SK-N-MC (cell line): Measurements from ENCODE around the gene MS4A6E.

ENCODE experiments used
- EZH2 ChIP-seq: fragments of 200-600 bp; sonication (generic); IDR thresholded peaks from one replicate; pipeline ENCODE4 v1.6.1; 2017; ENCODE audit warnings: antibody characterized with exemption
- FOXP2 ChIP-seq: optimal IDR thresholded peaks from 2 replicates; pipeline ENCODE3; 2011; ENCODE audit warnings: mild to moderate bottlenecking, moderate library complexity; ENCODE audit not compliant: insufficient read depth; ENCODE audit errors: extremely low read length, control extremely low read depth
- POLR2AphosphoS5 ChIP-seq: IDR thresholded peaks from 2 replicates; pipeline ENCODE4 v1.6.1; 2012; ENCODE audit warnings: mild to moderate bottlenecking, low read depth, low read length, borderline replicate concordance

DNA sequence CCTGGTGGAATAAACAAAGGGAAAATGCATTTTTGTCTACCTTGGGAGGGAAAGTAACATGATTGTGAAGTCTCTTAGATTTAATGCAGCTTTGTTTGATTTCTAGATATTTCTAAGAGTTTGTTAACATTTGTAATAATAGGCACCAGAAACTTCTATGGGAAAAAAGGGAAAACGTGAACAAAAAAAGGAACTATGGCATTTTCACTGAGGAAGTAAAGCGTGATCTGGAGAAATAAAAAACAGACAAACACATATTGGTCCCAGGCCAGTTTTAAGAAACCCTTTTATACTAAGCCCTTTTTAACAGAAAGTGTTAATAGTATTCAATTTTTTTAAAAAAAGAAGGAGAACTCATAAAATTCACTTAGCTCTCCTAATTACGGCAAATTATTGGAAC lies 44.3 kb downstream of the MS4A6E start:
- TF ChIP-seq POLR2AphosphoS5: no peak
- no peak for TF ChIP-seq EZH2
- TF ChIP-seq FOXP2: no peak
